Activated CD4-positive, CD25-positive, alpha-beta regulatory T cell treated with anti-CD3 and anti-CD28 coated beads, Interleukin-2, amount 50 U/mL, for 72 hours (primary cell): ENCODE measurements around the gene UCMA.
"Not testable (repeated sequence)": the region's sequence is repeated elsewhere in the genome, so short reads cannot be mapped to it uniquely, and the experiment has no call there.

Source experiments
- DNase-seq: peaks from one replicate; pipeline ENCODE4 v3.0.0; 2021

The UCMA gene, protein sequence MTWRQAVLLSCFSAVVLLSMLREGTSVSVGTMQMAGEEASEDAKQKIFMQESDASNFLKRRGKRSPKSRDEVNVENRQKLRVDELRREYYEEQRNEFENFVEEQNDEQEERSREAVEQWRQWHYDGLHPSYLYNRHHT

DNA sequence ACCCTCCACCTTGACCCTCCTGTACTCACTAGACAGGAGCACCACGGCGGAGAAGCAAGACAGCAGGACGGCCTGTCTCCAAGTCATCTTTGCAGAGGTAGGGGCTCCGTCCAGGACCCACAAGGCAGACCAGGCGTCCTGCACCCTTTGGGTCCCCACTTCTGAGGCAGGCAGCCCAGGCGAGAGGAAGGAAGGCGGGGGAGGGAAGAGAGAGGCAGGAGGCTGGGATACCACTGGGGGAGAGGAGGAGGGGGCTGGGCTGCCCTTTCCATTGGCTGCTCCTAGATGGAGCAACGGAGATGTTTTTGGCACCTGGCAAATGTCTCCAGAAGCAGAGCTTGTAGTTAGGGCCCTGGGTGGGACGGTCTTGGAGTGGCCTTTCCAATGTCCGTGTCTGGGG lies at the start of gene UCMA:
UCMA (minus strand) TSS at position 203 of the 400 bp plus-strand sequence; CDS start at position 87, 116 bp downstream.
- DNase-seq, result no peak

DNA sequence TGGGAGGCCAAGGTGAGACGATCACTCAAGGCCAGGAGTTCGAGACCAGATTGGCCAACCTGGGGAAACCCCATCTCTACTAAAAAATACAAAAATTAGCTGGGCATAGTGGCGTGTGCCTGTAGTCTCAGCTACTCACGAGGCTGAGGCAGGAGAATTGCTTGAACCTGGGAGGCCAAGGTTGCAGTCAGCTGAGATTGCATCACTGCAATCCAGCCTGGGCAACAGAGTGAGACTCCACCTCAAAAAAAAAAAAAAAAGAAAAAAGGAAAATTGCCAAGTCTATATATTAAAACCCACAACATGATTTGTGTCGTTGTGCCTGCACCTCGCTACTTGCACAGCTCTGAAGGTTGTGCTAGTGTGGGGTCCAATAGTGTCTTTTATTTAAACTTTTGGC lies 48.2 kb upstream of the UCMA start:
- not testable (repeated sequence) for DNase-seq

DNA sequence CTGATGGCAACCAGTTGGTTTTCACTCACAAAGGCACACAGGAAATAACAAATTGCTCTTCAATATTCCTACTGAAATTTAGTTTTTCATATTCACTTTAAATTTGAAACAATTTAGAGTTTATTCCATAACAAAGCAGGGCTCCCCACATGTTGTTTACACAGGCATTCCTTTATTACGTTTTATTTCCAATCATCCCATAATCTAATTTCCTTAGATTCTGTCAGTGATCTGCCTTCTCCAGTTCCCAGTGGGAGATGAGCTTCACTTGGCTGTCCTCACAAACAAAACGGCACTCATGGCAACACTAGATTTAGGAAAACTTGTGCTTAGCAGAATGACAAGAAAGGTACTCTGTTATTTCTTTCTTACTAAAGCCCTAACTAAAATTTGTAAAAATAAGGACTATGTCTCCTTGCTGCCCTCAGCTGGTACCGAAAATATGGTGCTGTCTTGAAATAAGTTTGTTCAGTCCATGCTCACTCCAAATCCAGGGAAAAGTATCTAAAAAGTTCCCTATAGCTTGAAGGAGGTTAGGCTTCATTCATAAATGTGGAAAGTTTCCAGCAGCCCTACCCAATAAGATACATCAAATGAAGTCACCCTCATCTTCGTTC lies 42.7 kb upstream of the UCMA start:
- DNase-seq, result no peak

DNA sequence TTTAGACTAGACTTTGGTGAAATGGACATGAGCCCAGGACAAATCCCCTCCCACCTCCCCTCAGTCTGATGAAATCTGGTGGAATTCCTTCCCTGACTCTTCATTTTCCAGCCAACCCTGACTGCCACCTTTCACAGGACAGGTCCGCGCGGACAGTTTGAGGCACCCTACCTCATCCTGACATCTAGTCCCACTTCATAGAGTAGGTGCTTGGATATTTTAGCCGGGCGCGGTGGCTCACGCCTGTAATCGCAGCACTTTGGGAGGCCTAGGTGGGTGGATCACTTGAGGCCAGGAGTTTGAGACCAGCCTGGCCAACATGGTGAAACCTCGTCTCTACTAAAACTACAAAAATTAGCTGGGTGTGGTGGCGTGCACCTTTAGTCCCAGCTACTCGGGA lies 42.0 kb upstream of the UCMA start:
- not testable (repeated sequence) for DNase-seq

DNA sequence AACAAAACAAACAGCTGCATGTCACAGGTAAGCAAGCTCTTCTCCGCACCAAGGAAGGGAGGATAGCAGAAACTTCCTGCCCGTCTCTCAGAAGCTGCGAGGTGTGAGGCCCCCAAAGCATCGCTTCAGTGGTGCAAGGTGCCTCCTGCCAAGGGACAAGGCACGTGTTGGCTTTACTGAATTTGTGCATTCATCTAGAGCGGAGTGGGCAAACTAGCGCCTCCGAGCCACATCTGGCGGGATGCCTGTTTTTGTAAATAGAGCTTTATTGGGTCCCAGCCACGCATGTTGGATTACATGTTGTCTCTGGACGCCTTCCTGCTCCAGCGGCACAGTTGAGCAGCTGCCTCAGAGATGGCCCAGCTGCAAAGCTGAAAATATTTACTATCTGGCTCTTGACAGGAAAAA lies 38.0 kb upstream of the UCMA start:
- DNase-seq, result no peak

DNA sequence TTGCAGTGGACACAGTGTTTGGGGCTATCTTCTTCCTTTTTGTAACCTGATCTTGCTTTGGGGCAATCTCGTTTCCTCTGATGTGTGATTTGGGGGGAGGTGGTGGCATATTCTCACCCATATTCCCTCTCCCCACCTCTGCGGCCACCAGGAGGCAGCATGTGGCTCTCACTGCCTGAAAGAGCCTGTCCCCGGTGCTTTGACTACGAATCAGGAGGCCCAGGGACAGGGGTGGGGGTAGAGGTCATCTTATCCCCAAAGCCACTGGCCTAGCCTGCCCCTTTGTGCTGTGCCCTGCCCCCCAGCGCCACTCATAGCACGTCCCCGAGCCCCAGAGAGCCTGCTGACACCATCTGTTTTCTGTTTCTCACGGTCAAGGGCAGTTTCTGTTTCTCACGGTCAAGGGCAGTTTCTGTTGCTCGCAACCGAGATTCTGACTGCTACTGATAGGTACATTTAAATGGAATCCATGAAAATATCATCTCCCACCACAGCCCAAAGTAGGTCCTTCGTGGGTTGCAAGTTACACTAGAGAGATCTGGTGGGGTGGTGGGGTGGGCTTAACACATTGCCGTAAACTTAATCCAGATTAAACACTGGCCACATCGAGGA lies 37.5 kb upstream of the UCMA start:
- DNase-seq, result peak; percentile 41

DNA sequence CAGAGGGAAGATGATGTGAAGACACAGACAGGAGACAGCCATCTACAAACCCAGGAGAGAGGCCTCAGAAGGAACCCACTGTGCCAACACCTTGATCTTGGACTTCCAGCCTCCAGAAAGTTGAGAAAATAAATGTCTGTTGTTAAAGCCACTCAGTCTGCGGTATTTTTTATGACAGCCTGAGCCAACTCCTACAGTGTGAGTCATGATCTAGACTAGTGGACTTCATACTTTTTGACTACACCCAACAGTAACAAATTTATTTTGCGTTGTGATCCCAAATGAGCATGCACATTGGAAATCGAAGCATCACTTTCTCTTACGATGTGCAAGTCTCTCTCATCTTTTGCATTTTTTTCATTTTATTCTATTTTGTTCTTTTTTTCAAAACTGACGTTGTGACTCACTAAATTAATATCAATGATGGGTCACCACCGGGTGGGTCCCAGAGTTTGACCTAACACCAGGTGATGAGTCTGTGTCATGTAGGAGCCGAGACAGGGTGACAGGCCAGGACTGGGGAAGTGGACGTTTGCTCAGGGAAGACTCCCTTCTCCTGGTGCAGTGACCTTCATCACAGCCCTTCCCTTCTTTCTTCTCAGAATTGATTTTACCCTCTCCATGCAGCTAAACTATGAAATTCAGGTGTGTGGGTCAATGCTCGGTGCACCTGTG lies 36.8 kb upstream of the UCMA start:
- no peak for DNase-seq

DNA sequence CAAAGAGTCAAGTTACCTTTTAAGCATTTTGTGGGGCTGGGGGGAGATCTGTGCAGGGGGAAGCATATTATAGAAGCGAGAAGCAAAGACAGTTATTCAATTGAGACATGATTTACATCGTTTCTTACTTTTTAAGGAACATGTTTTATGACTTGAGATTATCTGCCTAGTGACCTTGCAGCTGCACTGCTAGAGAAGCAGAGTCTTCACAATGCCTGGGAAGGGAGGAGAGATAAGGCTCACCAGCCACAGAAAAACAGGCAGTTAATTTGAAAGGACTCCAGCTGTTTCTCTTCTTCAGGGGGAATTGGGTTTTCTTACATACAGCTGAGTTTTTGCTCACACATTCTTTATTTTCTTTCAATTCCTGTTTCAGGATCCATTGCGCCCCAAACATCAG lies 34.7 kb upstream of the UCMA start:
- no peak for DNase-seq

DNA sequence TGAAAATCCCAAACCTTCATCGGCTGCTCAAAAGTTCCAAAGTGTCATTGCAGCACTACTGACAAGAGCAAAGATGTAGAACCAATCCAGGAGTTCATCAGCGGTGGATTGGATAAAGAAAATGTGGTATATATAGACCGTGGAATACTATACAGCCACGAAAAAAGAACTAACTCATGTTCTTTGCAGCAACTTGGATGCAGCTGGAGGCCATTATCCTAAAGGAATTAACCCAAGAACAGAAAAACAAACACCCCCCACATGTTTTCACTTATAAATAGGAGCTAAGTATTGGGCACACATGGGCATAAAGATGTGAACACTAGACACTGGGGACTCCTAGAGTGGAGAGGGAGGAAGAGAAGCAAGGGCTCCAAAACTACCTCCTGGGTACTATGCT lies 34.1 kb upstream of the UCMA start:
- DNase-seq, result no peak

DNA sequence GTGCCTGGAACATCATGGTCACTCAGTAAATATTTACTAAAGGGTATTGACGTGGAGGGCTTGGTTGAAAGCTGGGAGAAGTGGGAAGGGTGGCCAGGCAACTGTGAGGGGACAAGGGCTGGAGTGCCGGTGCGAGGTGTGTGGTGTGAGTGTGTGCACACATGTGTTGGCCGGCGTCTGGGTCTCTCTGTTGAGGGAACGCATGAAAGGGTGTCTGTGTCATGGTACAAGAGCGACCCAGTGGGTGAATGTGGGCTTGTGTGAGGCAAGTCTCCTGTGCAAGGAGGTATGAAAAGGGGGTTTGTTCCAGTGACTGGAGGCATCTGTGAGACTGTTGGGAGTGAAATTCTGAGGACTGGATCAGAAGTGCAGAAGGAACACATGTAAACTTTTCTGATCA lies 29.4 kb upstream of the UCMA start:
- DNase-seq, result no peak

DNA sequence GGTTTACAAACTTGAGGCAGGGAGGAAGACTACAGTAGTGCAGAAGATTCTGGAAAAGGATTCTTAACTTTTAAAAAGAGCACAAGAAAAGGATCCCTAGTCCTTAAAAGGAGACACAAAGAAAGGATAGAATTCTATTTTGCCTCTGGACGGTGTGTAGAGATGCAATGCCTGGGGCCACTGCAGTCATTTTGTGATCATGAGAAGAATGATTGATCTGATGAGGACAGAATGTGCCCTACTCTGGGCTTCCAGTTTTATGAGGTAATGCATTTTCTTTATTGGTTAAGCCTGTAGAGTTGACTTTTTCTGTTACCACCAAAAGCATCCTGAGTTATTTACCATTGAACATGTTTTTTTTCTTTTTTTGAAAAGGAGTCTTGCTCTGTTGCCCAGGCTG lies 28.3 kb upstream of the UCMA start:
- DNase-seq, result no peak

DNA sequence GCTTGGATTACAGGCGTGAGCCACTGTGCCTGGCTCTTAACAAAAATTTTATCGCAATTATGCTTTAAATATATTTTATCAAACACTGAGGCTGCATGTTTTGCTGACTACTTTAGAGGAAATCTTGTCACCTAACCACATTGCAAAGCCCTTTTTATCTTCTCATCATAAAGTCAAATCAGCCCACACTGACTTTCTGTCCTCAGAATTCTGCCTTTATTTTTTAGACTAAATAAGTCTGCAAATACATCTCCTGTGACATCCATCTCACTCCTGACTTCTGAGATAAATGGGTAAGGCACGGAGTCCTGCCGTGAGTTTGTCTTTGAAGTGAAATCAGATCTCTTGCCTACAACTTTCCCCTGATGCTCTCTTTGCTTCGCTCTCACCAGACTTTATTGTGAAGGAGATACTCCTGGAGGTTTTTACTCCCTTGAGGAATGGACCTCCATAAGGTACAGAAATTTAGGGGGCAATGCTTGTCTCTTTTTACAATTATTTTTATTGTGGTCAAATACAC lies 23.5 kb upstream of the UCMA start:
- DNase-seq, result no peak

DNA sequence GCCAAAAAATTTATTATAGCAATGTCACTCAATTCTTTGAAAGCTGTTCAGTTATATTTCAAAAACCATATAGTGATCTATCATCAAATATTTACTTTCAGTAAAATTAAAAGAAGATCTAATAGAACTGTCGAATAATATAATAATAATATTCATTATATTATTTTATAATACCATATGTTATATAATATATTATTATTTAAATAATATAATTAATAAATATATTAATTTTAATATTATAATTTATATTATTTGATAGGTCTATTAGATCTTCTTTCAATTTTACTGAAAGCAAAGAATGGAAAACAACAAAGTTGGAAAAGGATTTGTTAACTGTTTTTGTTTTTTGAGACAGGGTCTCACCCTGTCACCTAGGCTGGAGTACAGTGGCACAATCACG lies 22.5 kb upstream of the UCMA start:
- no peak for DNase-seq

DNA sequence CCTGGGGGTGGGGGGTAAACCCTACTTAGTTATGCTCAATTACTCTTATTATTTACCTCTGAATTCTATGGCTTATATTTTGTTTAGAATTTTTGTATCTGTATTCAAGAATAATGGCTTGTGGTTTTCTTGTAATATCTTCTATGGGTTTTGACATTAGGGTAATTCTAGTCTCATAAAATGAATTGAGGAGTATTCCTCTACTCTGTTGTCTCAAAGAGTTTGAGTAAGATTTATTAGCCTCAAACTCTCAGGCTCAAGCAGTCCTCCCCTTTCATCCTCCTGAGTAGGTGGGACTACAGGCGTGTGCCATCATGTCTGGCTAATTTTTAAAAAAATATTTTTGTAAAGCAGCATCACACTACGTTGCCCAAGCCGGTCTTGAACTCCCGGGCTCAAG lies 19.6 kb upstream of the UCMA start:
- no peak for DNase-seq

DNA sequence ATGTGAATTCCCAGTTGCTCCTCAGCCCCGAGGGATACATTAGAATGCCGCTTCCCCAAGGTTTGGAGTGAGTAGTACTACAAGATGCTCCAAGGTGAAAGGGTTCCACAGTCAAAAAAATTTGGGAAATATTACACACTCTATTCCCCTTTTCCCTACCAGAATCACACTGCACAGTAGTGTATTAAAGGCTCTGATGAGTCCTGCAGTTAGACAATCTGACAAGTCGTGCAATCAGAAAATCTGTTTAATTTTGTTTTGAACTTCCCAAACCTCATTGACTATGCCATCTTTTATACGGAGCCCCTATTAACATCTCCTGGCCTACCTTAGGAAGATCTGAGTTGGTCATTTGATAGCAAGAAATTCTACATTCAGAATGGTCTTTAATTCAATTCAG lies 13.6 kb upstream of the UCMA start:
- no peak for DNase-seq

DNA sequence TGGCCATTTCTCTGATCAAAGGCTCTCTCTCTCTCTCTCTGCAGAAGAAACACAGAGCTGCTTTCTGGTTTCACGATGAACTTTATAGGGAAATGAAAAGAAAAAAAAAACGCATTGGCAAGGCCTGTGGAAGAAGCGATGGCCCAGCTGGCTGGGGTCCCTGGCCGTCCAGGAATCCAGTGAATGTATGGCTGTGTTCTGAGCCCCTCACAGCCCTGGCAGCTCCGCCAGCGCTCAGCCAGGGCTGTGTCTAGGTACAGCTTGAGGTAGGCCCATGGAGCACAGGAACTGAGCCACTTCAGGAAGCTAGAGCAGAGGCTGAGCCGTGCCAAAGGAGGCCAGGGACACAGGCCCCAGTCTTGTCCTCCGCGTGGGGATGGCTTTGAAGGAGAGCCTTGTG lies 13.1 kb upstream of the UCMA start:
- no peak for DNase-seq

DNA sequence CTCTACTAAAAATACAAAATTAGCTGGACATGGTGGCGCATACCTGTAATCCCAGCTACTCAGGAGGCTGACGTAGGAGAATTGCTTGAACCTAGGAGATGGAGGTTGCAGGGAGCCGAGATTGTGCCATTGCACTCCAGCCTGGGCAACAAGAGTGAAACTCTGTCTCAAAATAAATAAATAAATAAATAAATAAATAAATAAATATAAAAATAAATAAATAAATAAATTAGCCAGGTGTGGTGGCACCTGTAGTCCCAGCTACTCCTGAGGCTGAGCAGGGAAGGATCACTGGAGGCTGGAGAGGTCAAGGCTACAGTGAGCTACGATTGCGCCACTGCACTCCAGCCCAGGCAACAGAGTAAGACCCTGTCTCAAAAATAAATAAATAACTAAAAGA lies 8.1 kb upstream of the UCMA start:
- DNase-seq, result not testable (repeated sequence)

DNA sequence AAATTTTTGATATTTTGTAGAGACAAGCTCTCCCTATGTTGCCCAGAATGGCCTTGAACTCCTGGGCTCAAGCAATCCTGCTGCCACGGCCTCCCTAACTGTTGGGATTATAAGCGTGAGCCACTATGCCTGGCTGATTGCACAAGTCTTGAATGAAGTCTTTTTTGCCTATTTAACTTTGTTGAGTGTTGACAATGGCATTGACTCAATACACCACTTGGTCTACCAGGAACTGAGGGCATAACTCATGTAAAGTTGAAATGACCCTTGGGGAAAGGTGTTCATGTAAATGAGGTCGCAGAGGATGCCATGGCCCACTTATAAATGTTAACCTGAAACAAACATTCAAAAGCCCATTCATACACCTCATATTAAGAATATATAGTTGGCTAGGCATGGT lies 7.4 kb upstream of the UCMA start:
- no peak for DNase-seq

DNA sequence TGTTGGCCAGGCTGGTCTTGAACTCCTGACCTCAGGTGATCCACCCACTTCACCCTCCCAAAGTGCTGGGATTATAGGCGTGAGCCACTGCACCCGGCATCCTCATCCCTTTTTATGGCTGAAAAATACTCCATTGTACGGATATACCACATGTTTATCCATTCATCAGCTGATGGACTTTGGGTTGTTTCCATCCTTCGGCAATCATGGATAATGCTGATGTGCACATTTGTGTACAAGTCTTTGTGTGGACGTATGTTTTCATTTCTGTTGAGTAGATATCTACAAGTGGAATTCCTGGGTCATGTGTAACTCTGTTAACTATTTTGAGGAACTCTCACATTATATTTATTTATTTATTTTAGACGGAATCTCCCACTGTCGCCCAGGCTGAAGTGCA lies 5.7 kb upstream of the UCMA start:
- no peak for DNase-seq

DNA sequence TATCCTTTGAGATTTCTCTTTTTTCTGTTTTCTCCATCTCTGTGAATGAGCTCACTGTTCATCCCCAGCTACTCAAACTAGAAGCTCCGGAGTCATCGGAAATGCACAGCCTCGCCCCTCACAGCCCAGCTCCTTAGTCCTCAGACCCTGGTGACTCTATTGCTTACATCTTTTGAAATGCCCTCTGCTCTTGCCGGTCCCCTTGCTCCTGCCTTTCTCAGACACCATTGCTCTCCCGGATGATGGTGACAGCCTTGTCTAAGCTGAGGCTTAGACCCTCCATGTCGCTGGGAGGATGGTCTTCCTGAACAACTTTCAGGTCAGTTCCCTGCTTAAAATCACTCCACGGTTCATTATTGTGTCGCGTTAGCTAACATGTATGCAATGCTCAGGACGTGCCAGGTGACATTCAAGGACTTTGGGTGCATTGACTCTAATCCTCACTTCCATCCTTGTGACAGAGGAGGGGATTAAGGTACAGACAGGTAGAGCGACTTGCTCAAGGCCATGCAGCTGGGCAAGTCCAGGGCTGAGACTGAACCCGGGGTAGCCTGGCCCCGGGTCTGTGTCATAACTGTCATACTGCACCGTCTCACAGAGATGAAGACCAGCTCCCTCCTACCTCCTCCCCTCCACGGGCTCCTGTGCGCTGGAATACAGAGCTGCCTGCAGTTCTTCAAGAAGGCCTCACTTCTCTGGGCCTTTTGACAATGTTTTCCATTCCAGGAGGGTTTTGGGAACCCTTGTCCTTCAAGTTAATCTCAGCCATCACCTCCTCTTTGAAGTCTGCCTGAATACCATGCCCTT lies 4.3 kb upstream of the UCMA start:
- no peak for DNase-seq

DNA sequence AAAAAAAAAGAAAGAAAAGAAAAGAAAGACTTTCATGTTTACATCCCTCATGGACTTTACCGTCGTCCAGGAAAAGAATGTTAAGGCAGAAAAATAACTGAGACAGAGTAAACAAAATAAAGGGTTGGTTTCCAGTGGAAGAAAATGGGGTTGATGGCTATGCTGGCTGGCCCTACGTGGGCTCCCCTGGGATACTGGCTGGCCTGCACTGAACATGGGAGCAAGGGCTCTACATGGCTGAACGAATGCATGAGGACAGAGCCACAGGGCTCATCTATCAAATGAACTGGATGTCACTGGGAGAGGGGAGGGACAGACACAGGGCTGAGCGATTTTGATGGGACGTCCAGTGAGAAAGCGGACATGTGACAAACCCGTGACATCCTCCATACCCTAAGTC lies 2.5 kb upstream of the UCMA start:
- no peak for DNase-seq

DNA sequence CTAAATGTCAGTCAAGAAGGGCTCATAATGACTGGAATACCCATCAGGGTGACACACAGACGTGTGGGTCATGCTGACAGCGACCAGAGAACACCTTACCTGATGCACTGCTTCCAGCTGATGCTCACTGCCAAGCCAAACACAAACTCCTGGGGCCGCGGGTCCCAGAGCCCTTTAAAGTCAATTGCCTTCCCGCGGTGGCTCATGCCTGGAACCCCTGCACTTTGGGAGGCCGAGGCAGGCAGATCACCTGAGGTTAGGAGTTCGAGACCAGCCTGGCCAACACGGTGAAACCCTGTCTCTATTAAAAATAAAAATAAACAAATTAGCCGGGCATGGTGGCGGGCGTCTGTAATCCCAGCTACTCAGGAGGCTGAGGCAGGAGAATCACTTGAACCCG lies 562 bp upstream of the UCMA start:
- not testable (repeated sequence) for DNase-seq

DNA sequence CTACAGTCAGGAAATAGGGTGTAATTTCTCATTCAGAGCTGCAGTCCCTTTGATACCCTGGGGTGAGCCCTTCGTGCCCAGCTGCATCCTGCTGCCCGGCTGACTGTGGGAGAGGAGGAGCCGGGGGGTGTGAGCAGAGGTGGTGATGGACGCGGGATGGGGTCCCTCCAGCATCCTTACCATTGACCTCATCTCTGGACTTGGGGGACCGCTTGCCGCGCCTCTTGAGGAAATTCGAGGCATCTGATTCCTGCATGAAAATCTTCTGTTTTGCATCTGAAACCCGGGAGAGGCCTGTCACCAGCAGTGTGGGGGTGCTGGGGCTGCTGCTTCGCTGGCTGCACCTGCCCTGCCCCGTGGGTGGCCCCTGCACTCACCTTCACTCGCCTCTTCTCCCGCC lies 816 bp downstream of the UCMA start:
- no peak for DNase-seq
